Astrocyte (in vitro differentiated cells and primary cell): Measurements from ENCODE around the gene DGCR2. TPM values are rescaled to one million over a fixed set of nuclear protein-coding genes. Genes with fewer than 3 reads are reported as not detected.
"Not testable (repeated sequence)": the region's sequence is repeated elsewhere in the genome, so short reads cannot be mapped to it uniquely, and the experiment has no call there.

Experiments
- DNase-seq: peaks from one replicate; pipeline ENCODE4 v3.0.0-alpha.2; 2010; ENCODE audit warnings: low read depth
- FAIRE-seq: peaks from 2 replicates; lab custom pipeline; 2011; peaks lifted over from hg19 to GRCh38; lab: Jason Lieb, UNC
- H2AFZ ChIP-seq: 2 replicates; pipeline ENCODE4 v1.6.0; 2012; ENCODE audit warnings: low read depth, low read length, inconsistent platforms
- H3K27ac ChIP-seq: 2 replicates; pipeline ENCODE4 v1.5.1; 2011; ENCODE audit warnings: low read depth, low read length, inconsistent platforms
- H3K27me3 ChIP-seq: 2 replicates; pipeline ENCODE4 v1.6.0; 2011; ENCODE audit warnings: low read length, inconsistent platforms; ENCODE audit not compliant: insufficient read depth
- H3K36me3 ChIP-seq: 2 replicates; pipeline ENCODE4 v1.5.1; 2011; ENCODE audit warnings: low read length, inconsistent platforms; ENCODE audit not compliant: insufficient read depth
- H3K4me1 ChIP-seq: 2 replicates; pipeline ENCODE4 v1.5.1; 2011; ENCODE audit warnings: low read length, inconsistent platforms; ENCODE audit not compliant: insufficient read depth
- H3K4me2 ChIP-seq: 2 replicates; pipeline ENCODE4 v1.6.0; 2012; ENCODE audit warnings: low read length, inconsistent platforms
- H3K4me3 ChIP-seq: 2 replicates; pipeline ENCODE4 v1.5.1; 2011; ENCODE audit warnings: low read depth, mild to moderate bottlenecking, low read length, inconsistent platforms; ENCODE audit not compliant: insufficient read depth
- H3K79me2 ChIP-seq: 2 replicates; pipeline ENCODE4 v1.6.0; 2012; ENCODE audit warnings: mild to moderate bottlenecking, low read length, inconsistent platforms; ENCODE audit not compliant: insufficient read depth
- H3K9ac ChIP-seq: 2 replicates; pipeline ENCODE4 v1.6.0; 2012; ENCODE audit warnings: mild to moderate bottlenecking, low read length, inconsistent platforms
- H3K9me3 ChIP-seq: 2 replicates; pipeline ENCODE4 v1.5.1; 2012; ENCODE audit warnings: low read depth, mild to moderate bottlenecking, low read length, inconsistent platforms; ENCODE audit not compliant: insufficient read depth
- H4K20me1 ChIP-seq: 2 replicates; pipeline ENCODE4 v1.6.0; 2012; ENCODE audit warnings: low read length, inconsistent platforms; ENCODE audit not compliant: insufficient read depth
- H3K27ac Mint-ChIP-seq: one replicate; pipeline ENCODE4 v1.8.0; 2021; ENCODE audit warnings: mild to moderate bottlenecking, mixed read lengths; ENCODE audit not compliant: unreplicated experiment
- H3K27me3 Mint-ChIP-seq: one replicate; pipeline ENCODE4 v1.8.0; 2021; ENCODE audit warnings: low read depth, mixed read lengths; ENCODE audit not compliant: unreplicated experiment
- H3K36me3 Mint-ChIP-seq: one replicate; pipeline ENCODE4 v1.8.0; 2021; ENCODE audit warnings: low read depth, mixed read lengths; ENCODE audit not compliant: unreplicated experiment
- H3K4me1 Mint-ChIP-seq: one replicate; pipeline ENCODE4 v1.8.0; 2021; ENCODE audit warnings: low read depth, mixed read lengths; ENCODE audit not compliant: unreplicated experiment
- H3K4me3 Mint-ChIP-seq: one replicate; pipeline ENCODE4 v1.8.0; 2021; ENCODE audit warnings: mild to moderate bottlenecking, moderate library complexity, mixed read lengths; ENCODE audit not compliant: unreplicated experiment
- H3K9me3 Mint-ChIP-seq: one replicate; pipeline ENCODE4 v1.8.0; 2021; ENCODE audit warnings: mild to moderate bottlenecking, mixed read lengths; ENCODE audit not compliant: unreplicated experiment
- EZH2 ChIP-seq: IDR thresholded peaks from 2 replicates; pipeline ENCODE4 v1.6.1; 2012; ENCODE audit warnings: mild to moderate bottlenecking, low read length, inconsistent platforms; ENCODE audit not compliant: insufficient read depth
- total RNA-seq: library from RNA; stranded (reverse); gene quantifications from 2 replicates; pipeline ENCODE4 v1.2.1, GENCODE V29; 2021
- TF ChIP-seq, protein P1 (sequence below): IDR thresholded peaks from 2 replicates; pipeline ENCODE4 v1.5.1; 2011; ENCODE audit warnings: low read depth, mild to moderate bottlenecking, inconsistent platforms, low read length, moderate library complexity; ENCODE audit not compliant: insufficient read depth

The DGCR2 gene
- total RNA-seq, 1 donor from 2014 or later, result 49.4 TPM

DNA sequence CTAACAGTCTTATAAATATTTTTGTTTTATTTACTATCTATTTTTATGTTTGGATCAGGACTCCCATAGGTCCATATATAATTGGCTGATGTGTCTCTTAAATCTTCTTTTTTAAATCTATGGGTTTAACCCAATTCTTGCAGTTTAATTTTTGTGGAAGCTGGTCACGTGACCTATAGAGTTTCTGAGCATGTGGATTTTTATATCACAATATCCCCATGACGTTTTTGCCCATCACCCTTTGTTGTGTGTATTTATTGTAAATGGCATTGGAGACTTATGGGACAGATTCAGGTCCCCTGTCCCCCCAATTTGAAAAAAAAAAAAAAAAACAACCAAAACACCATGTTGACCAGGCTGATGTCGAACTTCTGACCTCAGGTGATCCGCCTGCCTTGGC, 107.3 kb downstream of the DGCR2 start:
- Histone ChIP-seq H3K36me3 (no peaks in the 10 kb centered on the region), H3K9me3 (no peaks in the 10 kb centered on the region), H3K27ac (no peak overlapping the region), H3K4me1 (no peaks in the 10 kb centered on the region), H3K4me3 (no peak overlapping the region), H2AFZ (no peak overlapping the region), H3K9ac (no peak overlapping the region), H3K4me2 (no peak overlapping the region), H4K20me1 (no peaks in the 10 kb centered on the region), H3K27me3 (peaks cover 3% of the 10 kb centered on the region), H3K79me2 (no peaks in the 10 kb centered on the region)
- Mint-ChIP-seq H3K4me3 (no peak overlapping the region), H3K9me3 (no peaks in the 10 kb centered on the region), H3K4me1 (peaks cover 4% of the 10 kb centered on the region), H3K27me3 (peaks cover 24% of the 10 kb centered on the region), H3K27ac (no peak overlapping the region), H3K36me3 (peaks cover 3% of the 10 kb centered on the region)
- no peak for TF ChIP-seq EZH2
- TF ChIP-seq, protein P1, sequence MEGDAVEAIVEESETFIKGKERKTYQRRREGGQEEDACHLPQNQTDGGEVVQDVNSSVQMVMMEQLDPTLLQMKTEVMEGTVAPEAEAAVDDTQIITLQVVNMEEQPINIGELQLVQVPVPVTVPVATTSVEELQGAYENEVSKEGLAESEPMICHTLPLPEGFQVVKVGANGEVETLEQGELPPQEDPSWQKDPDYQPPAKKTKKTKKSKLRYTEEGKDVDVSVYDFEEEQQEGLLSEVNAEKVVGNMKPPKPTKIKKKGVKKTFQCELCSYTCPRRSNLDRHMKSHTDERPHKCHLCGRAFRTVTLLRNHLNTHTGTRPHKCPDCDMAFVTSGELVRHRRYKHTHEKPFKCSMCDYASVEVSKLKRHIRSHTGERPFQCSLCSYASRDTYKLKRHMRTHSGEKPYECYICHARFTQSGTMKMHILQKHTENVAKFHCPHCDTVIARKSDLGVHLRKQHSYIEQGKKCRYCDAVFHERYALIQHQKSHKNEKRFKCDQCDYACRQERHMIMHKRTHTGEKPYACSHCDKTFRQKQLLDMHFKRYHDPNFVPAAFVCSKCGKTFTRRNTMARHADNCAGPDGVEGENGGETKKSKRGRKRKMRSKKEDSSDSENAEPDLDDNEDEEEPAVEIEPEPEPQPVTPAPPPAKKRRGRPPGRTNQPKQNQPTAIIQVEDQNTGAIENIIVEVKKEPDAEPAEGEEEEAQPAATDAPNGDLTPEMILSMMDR, result no peak
- FAIRE-seq (no peak), DNase-seq (no peak)

DNA sequence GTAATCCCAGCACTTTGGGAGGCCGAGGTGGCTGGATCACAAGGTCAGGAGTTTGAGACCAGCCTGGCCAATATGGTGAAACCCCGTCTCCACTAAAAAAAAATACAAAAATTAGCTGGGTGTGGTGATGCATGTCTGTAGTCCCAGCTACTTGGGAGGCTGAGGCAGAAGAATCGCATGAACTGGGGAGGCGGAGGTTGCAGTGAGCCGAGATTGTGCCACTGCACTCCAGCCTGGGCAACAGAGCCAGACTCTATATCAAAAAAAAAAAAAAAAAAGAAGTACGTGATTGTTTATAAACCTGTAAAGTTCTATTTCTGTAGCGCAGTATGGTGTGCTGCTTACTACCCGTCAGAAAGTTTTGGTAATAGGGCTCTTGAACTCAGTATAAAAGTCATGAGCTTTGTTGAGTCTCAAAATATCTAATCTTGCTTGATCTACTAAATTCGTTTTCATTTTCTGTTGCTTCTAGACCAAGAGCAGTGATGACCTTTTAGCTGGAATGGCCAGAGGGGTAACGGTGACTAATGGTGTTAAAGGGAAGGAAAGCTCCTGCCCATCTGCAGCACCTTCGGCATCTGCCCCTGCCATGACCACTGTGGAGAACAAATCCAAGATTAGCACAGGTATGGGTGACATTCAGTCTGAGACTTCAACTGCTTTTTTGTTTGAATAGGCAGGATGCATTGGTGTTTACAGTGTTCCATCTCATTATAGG, 108.2 kb downstream of the DGCR2 start:
- H2AFZ ChIP-seq, H3K27me3 ChIP-seq, H3K36me3 ChIP-seq, H4K20me1 ChIP-seq, H3K79me2 ChIP-seq, H3K27ac Mint-ChIP-seq, H3K4me1 ChIP-seq, H3K36me3 Mint-ChIP-seq, FAIRE-seq, H3K9me3 Mint-ChIP-seq, DNase-seq, H3K4me1 Mint-ChIP-seq, H3K27ac ChIP-seq, H3K9ac ChIP-seq, H3K4me3 Mint-ChIP-seq, H3K4me3 ChIP-seq, H3K4me2 ChIP-seq, H3K9me3 ChIP-seq: not testable (repeated sequence)
- H3K27me3 Mint-ChIP-seq, result peaks cover 15% of the 10 kb centered on the region

DNA sequence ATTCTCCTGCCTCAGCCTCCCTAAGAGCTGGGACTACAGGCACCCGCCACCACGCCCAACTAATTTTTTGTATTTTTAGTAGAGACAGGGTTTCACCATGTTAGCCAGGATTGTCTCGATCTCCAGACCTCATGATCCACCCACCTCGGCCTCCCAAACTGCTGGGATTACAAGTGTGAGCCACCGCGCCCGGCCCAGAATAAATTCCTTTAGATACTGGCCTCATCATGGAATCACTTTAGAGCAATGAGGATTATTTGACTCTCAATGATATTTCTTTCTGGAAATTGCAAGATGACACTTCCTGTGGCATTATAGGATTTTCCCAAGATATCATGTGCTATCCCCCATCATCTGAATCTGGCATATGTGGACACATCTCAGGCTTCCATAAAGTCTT, 108.8 kb downstream of the DGCR2 start:
- not testable (repeated sequence) for H4K20me1 ChIP-seq, H3K36me3 Mint-ChIP-seq, H3K9me3 Mint-ChIP-seq, FAIRE-seq, H3K4me3 ChIP-seq, H3K79me2 ChIP-seq, H3K4me2 ChIP-seq, H3K4me1 Mint-ChIP-seq, H3K27me3 ChIP-seq, H3K36me3 ChIP-seq, H3K9ac ChIP-seq, H3K27me3 Mint-ChIP-seq, H3K27ac ChIP-seq, H2AFZ ChIP-seq, H3K9me3 ChIP-seq, H3K4me1 ChIP-seq, DNase-seq, H3K4me3 Mint-ChIP-seq, H3K27ac Mint-ChIP-seq
